ENCODE data around the gene TMEM82.

- TF ChIP-seq CTCF (optimal IDR thresholded peaks at IDR 0.05 in 1 of 3, IDR thresholded peaks at IDR 0.05 in 1 of 3, conservative IDR thresholded peaks at IDR 0.05 in 1 of 3; ENCODE audit: extremely low read depth in 1 of 3, insufficient read depth in 2 of 3, low read length in 3 of 3) (peak; percentile 91 to 98 (median 95)), EZH2 (IDR thresholded peaks at IDR 0.05; ENCODE audit: low read length) (no peak)
Measured at GRCh38 chr1:15740924-15741850, 1.1 kb upstream of the TMEM82 start.

Measured in keratinocyte (primary cell).